Activated CD8-positive, alpha-beta T cell treated with anti-CD3 and anti-CD28 coated beads, Interleukin-2, amount 10 ng/mL, durations not matched to agents 7 days and 5 days (primary cell): ENCODE measurements around the gene RTN4RL1. TPM values are rescaled to one million over a fixed set of nuclear protein-coding genes. Genes with fewer than 3 reads are reported as not detected.
A peak's percentile ranks its signal among the peaks of the same experiment; 100 is the strongest.

Source experiments
- ATAC-seq: fragments of 150-1000 bp; cut with Tn5 transposase; one replicate; pipeline ENCODE4 v1.10.0; 2021; ENCODE audit warnings: moderate library complexity
- CTCF ChIA-PET: fragments of 350-600 bp; sonication (Branson Sonifier 250); formaldehyde crosslinking; loops from one replicate; lab custom pipeline; 2021; ENCODE audit warnings: antibody characterized with exemption; lab: Charles Lee
- POLR2A ChIA-PET: fragments of 350-600 bp; sonication (Branson Sonifier 250); formaldehyde crosslinking; loops from one replicate; lab custom pipeline; 2021; ENCODE audit warnings: antibody characterized with exemption; lab: Charles Lee
- DNase-seq: peaks from one replicate; pipeline ENCODE4 v3.0.0-alpha.2; 2020
- H3K27ac Mint-ChIP-seq: one replicate; pipeline ENCODE4 v1.8.0; 2021; ENCODE audit warnings: mild to moderate bottlenecking, mixed read lengths
- H3K27me3 Mint-ChIP-seq: one replicate; pipeline ENCODE4 v1.8.0; 2021; ENCODE audit warnings: low read depth, mixed read lengths
- H3K36me3 Mint-ChIP-seq: one replicate; pipeline ENCODE4 v1.8.0; 2021; ENCODE audit warnings: low read depth, mixed read lengths
- H3K4me1 Mint-ChIP-seq: one replicate; pipeline ENCODE4 v1.8.0; 2021; ENCODE audit warnings: low read depth, mixed read lengths
- H3K4me3 Mint-ChIP-seq: one replicate; pipeline ENCODE4 v1.8.0; 2021; ENCODE audit warnings: mild to moderate bottlenecking, mixed read lengths
- H3K9me3 Mint-ChIP-seq: one replicate; pipeline ENCODE4 v1.8.0; 2022; ENCODE audit warnings: mixed read lengths; ENCODE audit not compliant: insufficient read depth
- total RNA-seq, 2 experiments: library from RNA; stranded (reverse); gene quantifications; one replicate each; pipeline ENCODE4 v1.2.3, GENCODE V29; 2021

The RTN4RL1 gene
- total RNA-seq, 2 experiments from 2014 or later: 0.10 to 0.18 TPM

- POLR2A ChIA-PET: interaction anchor here (0.9 to 1.2 kb wide), 3 partner anchors 15 to 326 kb away, joined by 3 to 5 read pairs (median 4); no protein-coding TSS in a partner anchor
- Mint-ChIP-seq H3K36me3 (peaks cover 26% of the 10 kb centered on the region), H3K27ac (peak overlapping the region; percentile 92), H3K4me1 (peaks cover 24% of the 10 kb centered on the region), H3K9me3 (no peaks in the 10 kb centered on the region), H3K27me3 (no peaks in the 10 kb centered on the region), H3K4me3 (peak overlapping the region; percentile 81)
- DNase-seq: no peak
- no peak for ATAC-seq
- CTCF ChIA-PET: no interaction called here
Measured at GRCh38 chr17:2042933-2043332, 17.8 kb upstream of the RTN4RL1 start.

- no peak for ATAC-seq
- H3K27ac Mint-ChIP-seq: peak overlapping the region; percentile 92
- CTCF ChIA-PET: interaction anchor here (0.7 kb wide), 1 partner anchor 134 kb away, joined by 3 read pairs; no protein-coding TSS in a partner anchor
- POLR2A ChIA-PET: interaction anchor here (0.9 to 1.2 kb wide), 2 partner anchors 171 to 325 kb away, joined by 3 to 5 read pairs; no protein-coding TSS in a partner anchor
- H3K36me3 Mint-ChIP-seq: peaks cover 26% of the 10 kb centered on the region
- H3K4me1 Mint-ChIP-seq: peaks cover 24% of the 10 kb centered on the region
- peak overlapping the region; percentile 81 for H3K4me3 Mint-ChIP-seq
- H3K9me3 Mint-ChIP-seq: no peaks in the 10 kb centered on the region
- H3K27me3 Mint-ChIP-seq: no peaks in the 10 kb centered on the region
- no peak for DNase-seq
Measured at GRCh38 chr17:2042390-2042847, 17.3 kb upstream of the RTN4RL1 start.

GRCh38 chr17:2041561-2042389, 16.6 kb upstream of the RTN4RL1 start, which contains the start of gene OVCA2:
Gene OVCA2, plus strand, starts transcription at chr17:2042022. Its CDS starts 26 bp downstream, at chr17:2042048.
- Mint-ChIP-seq H3K27me3 (no peaks in the 10 kb centered on the region), H3K4me3 (peak within 1 kb of the TSS; percentile 81), H3K4me1 (peaks cover 24% of the 10 kb centered on the region), H3K27ac (peak within 1 kb of the TSS; percentile 92), H3K9me3 (no peaks in the 10 kb centered on the region), H3K36me3 (peaks cover 28% of the 10 kb centered on the region)
- ATAC-seq (peak; percentile 90), DNase-seq (peak; percentile 98)
- ChIA-PET CTCF (interaction anchor here (0.7 to 1.1 kb wide), 2 partner anchors 133 to 311 kb away, joined by 3 read pairs; no protein-coding TSS in a partner anchor), POLR2A (interaction anchor here (1.2 kb wide), 1 partner anchor 325 kb away, joined by 5 read pairs; no protein-coding TSS in a partner anchor)

GRCh38 chr17:2040942-2041560, 15.9 kb upstream of the RTN4RL1 start:
- no peak overlapping the region for H3K27ac Mint-ChIP-seq
- H3K4me3 Mint-ChIP-seq: peak overlapping the region; percentile 48
- ChIA-PET POLR2A (no interaction called here), CTCF (interaction anchor here (1.0 to 1.3 kb wide), 3 partner anchors 132 to 312 kb away, joined by 3 to 5 read pairs (median 3); no protein-coding TSS in a partner anchor)
- H3K36me3 Mint-ChIP-seq: peaks cover 29% of the 10 kb centered on the region
- ATAC-seq (no peak), DNase-seq (no peak)
- no peaks in the 10 kb centered on the region for H3K27me3 Mint-ChIP-seq
- peaks cover 24% of the 10 kb centered on the region for H3K4me1 Mint-ChIP-seq
- no peaks in the 10 kb centered on the region for H3K9me3 Mint-ChIP-seq

- ATAC-seq (no peak), DNase-seq (no peak)
- Mint-ChIP-seq H3K9me3 (no peaks in the 10 kb centered on the region), H3K4me1 (peaks cover 24% of the 10 kb centered on the region), H3K4me3 (peak overlapping the region; percentile 48), H3K27me3 (no peaks in the 10 kb centered on the region), H3K36me3 (peaks cover 29% of the 10 kb centered on the region), H3K27ac (no peak overlapping the region)
- ChIA-PET POLR2A (no interaction called here), CTCF (interaction anchor here (1.0 to 1.3 kb wide), 3 partner anchors 131 to 312 kb away, joined by 3 to 5 read pairs (median 3); no protein-coding TSS in a partner anchor)
Measured at GRCh38 chr17:2040219-2040827, 15.2 kb upstream of the RTN4RL1 start.

GRCh38 chr17:2037155-2037554, 12.0 kb upstream of the RTN4RL1 start:
- Mint-ChIP-seq H3K27me3 (no peaks in the 10 kb centered on the region), H3K27ac (no peak overlapping the region), H3K9me3 (no peaks in the 10 kb centered on the region), H3K4me1 (peaks cover 7% of the 10 kb centered on the region), H3K4me3 (no peak overlapping the region), H3K36me3 (peaks cover 5% of the 10 kb centered on the region)
- no peak for ATAC-seq
- ChIA-PET CTCF (interaction anchor here (0.6 to 2.1 kb wide), 2 partner anchors 18 to 228 kb away, joined by 3 to 8 read pairs; partner anchors contain the start of gene HIC1), POLR2A (no interaction called here)
- DNase-seq: no peak

GRCh38 chr17:2035541-2036488, 10.7 kb upstream of the RTN4RL1 start:
- DNase-seq (no peak), ATAC-seq (no peak)
- no peaks in the 10 kb centered on the region for H3K27me3 Mint-ChIP-seq
- ChIA-PET CTCF (interaction anchor here (1.3 to 2.1 kb wide), 2 partner anchors 19 to 127 kb away, joined by 3 to 8 read pairs; partner anchors contain the start of gene HIC1), POLR2A (no interaction called here)
- no peak overlapping the region for H3K4me3 Mint-ChIP-seq
- H3K9me3 Mint-ChIP-seq: no peaks in the 10 kb centered on the region
- H3K36me3 Mint-ChIP-seq: peaks cover 4% of the 10 kb centered on the region
- H3K27ac Mint-ChIP-seq: no peak overlapping the region
- peaks cover 7% of the 10 kb centered on the region for H3K4me1 Mint-ChIP-seq

- CTCF ChIA-PET: interaction anchor here (1.3 kb wide), 1 partner anchor 126 kb away, joined by 3 read pairs; no protein-coding TSS in a partner anchor
Measured at GRCh38 chr17:2034806-2035540, 9.8 kb upstream of the RTN4RL1 start.

GRCh38 chr17:2034157-2034556, 9.0 kb upstream of the RTN4RL1 start:
- no peak for DNase-seq
- Mint-ChIP-seq H3K4me3 (no peak overlapping the region), H3K9me3 (no peaks in the 10 kb centered on the region), H3K27ac (no peak overlapping the region), H3K27me3 (peaks cover under 1% of the 10 kb centered on the region), H3K4me1 (peaks cover 15% of the 10 kb centered on the region), H3K36me3 (peaks cover 4% of the 10 kb centered on the region)
- POLR2A ChIA-PET: no interaction called here
- CTCF ChIA-PET: interaction anchor here (1.3 kb wide), 1 partner anchor 125 kb away, joined by 3 read pairs; no protein-coding TSS in a partner anchor
- no peak for ATAC-seq

More at GRCh38 chr17:2034806-2035540, 9.8 kb upstream of the RTN4RL1 start:
- Mint-ChIP-seq H3K27me3 (no peaks in the 10 kb centered on the region), H3K9me3 (no peaks in the 10 kb centered on the region), H3K36me3 (peaks cover 4% of the 10 kb centered on the region), H3K27ac (no peak overlapping the region), H3K4me3 (no peak overlapping the region), H3K4me1 (peaks cover 11% of the 10 kb centered on the region)
- DNase-seq: no peak
- ATAC-seq: no peak
- POLR2A ChIA-PET: no interaction called here

- Mint-ChIP-seq H3K27ac (no peak overlapping the region), H3K4me1 (peaks cover 15% of the 10 kb centered on the region), H3K4me3 (no peak overlapping the region), H3K36me3 (peaks cover 4% of the 10 kb centered on the region), H3K27me3 (peaks cover 10% of the 10 kb centered on the region), H3K9me3 (no peaks in the 10 kb centered on the region)
- POLR2A ChIA-PET: no interaction called here
- ATAC-seq (no peak), DNase-seq (no peak)
- CTCF ChIA-PET: no interaction called here
Measured at GRCh38 chr17:2033153-2033552, 8.0 kb upstream of the RTN4RL1 start.
